GM12864 (cell line): Measurements from ENCODE around the gene OAF.
"Not testable (repeated sequence)": the region's sequence is repeated elsewhere in the genome, so short reads cannot be mapped to it uniquely, and the experiment has no call there.

Experiments
- DNase-seq: peaks from one replicate; pipeline ENCODE4 v3.0.0-alpha.2; 2011; ENCODE audit warnings: low read depth
- H3K4me3 ChIP-seq: 2 replicates; pipeline ENCODE4 v1.5.1; 2011; ENCODE audit warnings: mild to moderate bottlenecking, low read depth, low read length, control low read depth
- CTCF ChIP-seq: IDR thresholded peaks from 2 replicates; pipeline ENCODE4 v1.5.1; 2011; ENCODE audit warnings: low read depth, mild to moderate bottlenecking, moderate library complexity, low read length, control low read depth, inconsistent platforms; ENCODE audit errors: missing control alignments

Gene OAF

DNA sequence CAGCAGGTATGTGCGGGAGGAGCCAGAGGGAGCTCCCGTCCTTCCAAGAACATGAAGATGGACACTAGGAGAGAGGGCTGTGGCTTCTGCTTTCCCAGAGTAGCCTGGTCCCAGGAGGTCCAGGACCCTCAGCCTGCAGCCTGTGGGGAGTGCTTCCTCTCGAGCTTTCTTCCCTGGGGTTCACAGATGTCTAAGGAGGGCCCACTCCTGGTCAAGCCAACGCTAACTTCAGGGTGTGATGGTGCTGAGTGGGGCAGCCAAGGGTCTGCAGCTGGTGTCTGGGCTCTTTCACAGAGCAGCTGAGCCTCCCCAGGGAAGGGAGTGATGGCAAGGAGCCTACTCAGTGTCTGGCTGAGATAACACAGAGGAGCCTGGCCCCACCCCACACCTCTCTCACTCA lies 32.4 kb downstream of the OAF start:
- no peak for DNase-seq
- no peak overlapping the region for H3K4me3 ChIP-seq
- TF ChIP-seq CTCF, result no peak

DNA sequence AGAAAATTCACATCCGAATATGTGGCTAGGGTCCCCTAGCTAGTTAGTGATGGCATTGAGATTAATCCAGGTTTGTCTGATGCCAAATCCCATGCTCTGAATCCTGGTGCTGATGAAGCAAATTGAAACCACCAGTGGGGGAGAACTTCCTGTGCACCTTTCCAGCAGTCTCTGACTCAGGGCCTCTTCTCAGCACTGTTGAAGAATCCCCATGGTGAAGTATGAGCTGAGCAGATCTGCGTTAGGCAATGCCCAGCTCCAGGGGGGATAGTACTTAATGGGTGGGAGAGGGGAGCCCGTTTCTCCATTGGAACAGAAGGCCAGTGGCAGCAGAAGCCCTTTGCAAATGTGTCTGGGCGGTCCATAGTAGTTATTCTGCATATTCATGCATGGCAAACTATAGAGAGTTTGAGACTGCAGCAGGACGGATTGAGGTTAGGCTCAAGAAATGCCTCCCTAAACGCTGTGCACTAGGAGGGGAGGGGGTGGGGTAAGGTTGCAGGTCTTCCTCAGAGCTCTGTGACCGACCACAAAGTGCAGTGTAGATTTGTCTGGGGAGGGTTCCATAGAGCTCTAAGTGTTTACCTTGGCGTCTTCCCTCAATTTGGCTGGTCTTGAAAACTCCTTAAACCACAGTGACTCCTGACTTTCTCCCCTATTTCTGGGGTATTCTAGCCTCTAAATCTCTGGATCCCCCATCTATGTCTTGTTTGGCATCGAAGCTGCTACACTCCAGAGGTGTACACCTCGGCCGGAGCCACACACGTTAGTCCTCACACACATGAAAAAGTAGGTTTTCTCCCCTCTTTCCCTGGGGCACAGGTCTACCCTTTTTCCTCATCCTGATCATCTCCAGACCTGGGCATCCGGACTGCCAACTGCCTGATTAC lies 33.9 kb downstream of the OAF start:
- H3K4me3 ChIP-seq, result no peak overlapping the region
- no peak for TF ChIP-seq CTCF
- DNase-seq, result no peak

DNA sequence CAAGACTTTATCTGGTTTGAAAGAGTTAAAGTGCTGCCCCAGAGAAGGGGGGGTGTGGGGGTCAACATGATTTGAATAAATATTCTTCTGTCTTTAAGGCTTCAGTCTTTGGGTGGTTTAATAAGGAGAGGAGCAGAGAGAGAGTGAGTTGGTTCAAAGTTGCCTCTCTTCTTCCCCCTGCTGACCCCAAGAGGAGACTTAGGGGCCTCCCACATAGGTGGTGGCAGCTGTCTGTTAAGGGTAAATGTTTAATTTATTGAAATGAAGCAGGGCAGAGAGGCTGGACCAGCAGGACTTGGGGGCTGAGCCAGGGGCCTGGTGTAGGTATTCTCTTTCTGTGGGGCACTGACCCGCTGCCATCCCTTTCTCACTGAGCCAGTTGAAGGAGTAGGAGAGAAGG lies 34.6 kb downstream of the OAF start:
- TF ChIP-seq CTCF, result no peak
- DNase-seq, result no peak
- H3K4me3 ChIP-seq, result no peak overlapping the region

DNA sequence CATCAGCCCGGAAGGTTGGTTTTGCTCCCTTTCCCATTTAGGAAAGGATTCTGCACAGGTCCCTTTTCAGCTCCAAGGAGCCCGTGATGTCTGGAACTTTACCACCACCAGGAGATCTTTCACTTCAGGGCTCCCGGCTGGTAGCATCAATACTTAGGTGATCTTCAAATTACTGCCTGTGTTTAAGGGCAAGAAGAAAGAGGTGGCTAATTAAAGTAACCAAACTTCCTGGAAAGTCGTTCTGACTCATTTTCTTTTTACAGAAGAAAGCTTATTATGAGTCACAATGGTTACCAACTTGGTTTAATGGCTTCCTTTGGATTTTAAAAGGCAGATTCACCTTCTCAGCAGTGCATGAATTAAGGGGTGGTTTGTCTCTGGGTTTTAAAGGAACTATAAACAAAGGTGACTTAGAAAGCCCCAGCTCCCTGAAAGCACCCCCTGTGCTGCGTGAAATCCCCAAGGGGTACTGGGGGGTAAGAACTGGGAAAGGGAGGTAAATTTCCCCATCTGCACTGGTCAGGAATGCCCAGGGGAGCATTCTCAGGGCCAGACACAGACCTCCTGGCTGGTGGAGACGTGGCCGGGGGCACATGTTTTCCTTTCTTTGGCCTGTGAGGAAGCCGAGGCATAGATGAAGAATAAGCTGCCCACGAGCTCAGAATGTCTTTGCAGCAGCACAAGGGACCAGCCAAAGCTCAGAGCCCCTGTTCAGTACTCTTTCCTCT lies 37.9 kb downstream of the OAF start:
- peak; percentile 34 for DNase-seq
- TF ChIP-seq CTCF, result no peak
- no peak overlapping the region for H3K4me3 ChIP-seq

DNA sequence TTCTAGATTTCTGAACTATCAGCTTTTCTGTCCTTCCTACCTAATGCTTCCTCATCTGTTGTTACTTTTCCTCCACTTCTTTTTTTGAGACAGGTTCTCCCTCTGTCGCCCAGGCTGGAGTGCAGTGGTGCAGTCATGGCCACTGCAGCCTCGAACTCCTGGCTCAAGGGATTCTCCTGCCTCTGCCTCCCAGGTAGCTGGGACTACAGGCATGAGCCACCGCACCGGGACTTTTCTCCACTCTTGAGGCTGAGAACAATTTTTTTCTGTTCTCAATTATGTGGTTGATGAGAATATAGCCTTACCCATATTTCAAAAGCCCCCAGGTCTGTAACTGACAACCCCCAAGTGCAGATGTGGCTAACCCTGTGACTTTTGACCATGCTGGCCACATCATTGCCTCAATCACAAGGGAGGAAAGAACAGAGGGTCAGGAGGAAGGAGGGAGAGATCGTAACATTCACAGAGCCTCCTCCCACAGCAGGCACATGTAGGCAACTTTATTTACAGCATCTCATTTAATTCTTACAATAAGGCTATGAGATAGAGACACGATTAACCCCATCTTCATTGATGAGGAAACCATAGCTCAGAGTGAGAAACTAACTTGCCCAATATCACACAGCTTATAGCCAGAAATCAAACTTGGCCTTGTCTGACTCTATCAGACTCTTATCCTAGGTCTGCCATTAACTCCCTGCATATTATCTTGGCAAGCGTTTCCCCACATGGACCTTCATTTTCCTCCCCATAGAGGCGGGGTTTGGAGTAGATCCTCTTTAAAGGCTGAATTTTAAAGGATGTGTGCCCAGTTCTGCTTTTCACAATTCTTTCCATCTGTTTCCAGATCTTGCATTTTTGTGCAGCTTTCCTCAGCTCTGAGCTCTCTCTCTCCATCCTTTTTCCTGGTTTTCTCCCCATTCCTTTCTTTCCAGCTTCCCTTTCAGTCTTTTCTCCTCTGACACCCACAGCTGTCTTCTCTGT lies 38.7 kb downstream of the OAF start:
- H3K4me3 ChIP-seq, result no peak overlapping the region
- TF ChIP-seq CTCF, result no peak
- no peak for DNase-seq

GRCh38 chr11:120253377-120253776 lies 42.5 kb downstream of the OAF start:
- not testable (repeated sequence) for DNase-seq, H3K4me3 ChIP-seq
